ENCODE results near the gene RASGEF1B. TPM values are rescaled to one million over a fixed set of nuclear protein-coding genes. Genes with fewer than 3 reads are reported as not detected.

Gene RASGEF1B
- total and polyA plus RNA-seq, 2 of the 4 experiments (the other 2 are of a cell fraction) = 0.09 to 0.36 TPM

DNA sequence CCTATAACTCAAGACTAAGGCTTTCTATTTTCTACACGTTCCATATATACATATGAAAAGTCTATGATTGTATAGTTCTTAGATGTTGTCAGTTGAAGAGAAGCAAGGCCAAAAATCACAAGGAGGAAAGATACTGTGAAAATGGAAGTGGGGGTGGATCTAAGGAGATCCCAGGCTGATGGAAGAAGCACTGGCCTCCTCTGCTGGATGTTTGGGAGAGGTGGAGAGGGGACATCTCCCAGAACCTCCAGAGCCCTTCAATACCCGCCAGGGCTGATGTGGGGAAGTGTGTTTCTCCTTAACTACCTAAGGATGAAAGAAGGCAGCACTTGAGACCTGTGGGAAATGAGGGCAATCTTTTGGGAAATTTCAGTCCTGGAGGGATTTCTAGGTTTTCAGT lies 67.4 kb downstream of the RASGEF1B start:
- H2AK5ac ChIP-seq (ENCODE audit: low read depth, low read length) = no peak overlapping the region

More for the DNA sequence above, 67.4 kb downstream of the RASGEF1B start:
- no peak overlapping the region for H2AFZ ChIP-seq (replicated peaks; ENCODE audit: low read length, poor library complexity)
- peak; percentile 50; the same call in 1 of the 2 replicates for ATAC-seq (ENCODE audit: low read depth)
- H3K27me3 ChIP-seq (ENCODE audit: control insufficient read depth, insufficient read depth, low read length) = no peaks in the 10 kb centered on the region; the same call in 1 of the 2 replicates
- ChIA-PET CTCF (interaction anchor here (1.1 kb wide), 1 partner anchor 11 kb away, joined by 3 read pairs; no protein-coding TSS in a partner anchor), POLR2A (ENCODE audit: unreplicated experiment) (no interaction called here)
- H3K36me3 ChIP-seq (ENCODE audit: control insufficient read depth, insufficient read depth, low read length) = no peaks in the 10 kb centered on the region
- H3K4ac ChIP-seq (ENCODE audit: low read depth, low read length) = no peak overlapping the region
- H3K18ac ChIP-seq (ENCODE audit: low read depth, low read length) = no peak overlapping the region
- no peaks in the 10 kb centered on the region for H3K4me1 ChIP-seq (ENCODE audit: control insufficient read depth, insufficient read depth, low read length)
- in situ Hi-C loops (cut with MboI; ENCODE audit: low sequenced_read_pairs) = loop anchor here (10.0 kb wide), 2 partner anchors 441 to 801 kb away; no protein-coding TSS in a partner anchor
- no peak overlapping the region for H3K9ac ChIP-seq (ENCODE audit: low read depth, low read length)
- H3K27ac ChIP-seq (ENCODE audit: insufficient read depth, low read length) = no peak overlapping the region
- dilution Hi-C loops (cut with HindIII; ENCODE audit: low sequenced_read_pairs, unreplicated experiment) = loop anchor here (25.0 kb wide), 1 partner anchor 433 kb away; no protein-coding TSS in a partner anchor
- no peak overlapping the region for H3K4me2 ChIP-seq (ENCODE audit: low read depth, low read length)
- no peak overlapping the region for H4K8ac ChIP-seq (ENCODE audit: low read depth in 2 of 2, low read length in 2 of 2)
- H4K91ac ChIP-seq (ENCODE audit: insufficient read depth, low read depth, low read length) = no peak overlapping the region
- H3K79me1 ChIP-seq (ENCODE audit: low read depth in 1 of 2, low read length in 2 of 2) = no peaks in the 10 kb centered on the region
- H2BK20ac ChIP-seq (ENCODE audit: low read depth, low read length) = no peak overlapping the region
- no peaks in the 10 kb centered on the region for H3K9me3 ChIP-seq (ENCODE audit: control insufficient read depth, insufficient read depth, low read length)
- no peak overlapping the region for H4K5ac ChIP-seq (ENCODE audit: low read depth, low read length)
- no peak overlapping the region for H3K56ac ChIP-seq (ENCODE audit: extremely low read depth, insufficient read depth, low read length)
- H3K9me1 ChIP-seq (ENCODE audit: insufficient read depth, low read length) = no peaks in the 10 kb centered on the region
- H4K20me1 ChIP-seq (ENCODE audit: insufficient read depth, low read length) = no peaks in the 10 kb centered on the region
- no peak for TF ChIP-seq POLR2A (IDR thresholded peaks at IDR 0.05; ENCODE audit: low read depth, low read length)
- TF ChIP-seq RFX5 (IDR thresholded peaks at IDR 0.05; ENCODE audit: low read depth, low read length) = no peak
- no peak for TF ChIP-seq MXI1 (IDR thresholded peaks at IDR 0.05; ENCODE audit: borderline replicate concordance, low read depth, low read length)
- TF ChIP-seq, protein P1, sequence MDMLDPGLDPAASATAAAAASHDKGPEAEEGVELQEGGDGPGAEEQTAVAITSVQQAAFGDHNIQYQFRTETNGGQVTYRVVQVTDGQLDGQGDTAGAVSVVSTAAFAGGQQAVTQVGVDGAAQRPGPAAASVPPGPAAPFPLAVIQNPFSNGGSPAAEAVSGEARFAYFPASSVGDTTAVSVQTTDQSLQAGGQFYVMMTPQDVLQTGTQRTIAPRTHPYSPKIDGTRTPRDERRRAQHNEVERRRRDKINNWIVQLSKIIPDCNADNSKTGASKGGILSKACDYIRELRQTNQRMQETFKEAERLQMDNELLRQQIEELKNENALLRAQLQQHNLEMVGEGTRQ (IDR thresholded peaks at IDR 0.05; ENCODE audit: low read depth, low read length) = no peak
- no peak for TF ChIP-seq FOS (IDR thresholded peaks at IDR 0.05; ENCODE audit: low read depth, low read length)
- peak; percentile 42; the same call in 1 of the 2 replicates for TF ChIP-seq RAD21 (IDR thresholded peaks at IDR 0.05; ENCODE audit: low read length)
- TF ChIP-seq, protein P2, sequence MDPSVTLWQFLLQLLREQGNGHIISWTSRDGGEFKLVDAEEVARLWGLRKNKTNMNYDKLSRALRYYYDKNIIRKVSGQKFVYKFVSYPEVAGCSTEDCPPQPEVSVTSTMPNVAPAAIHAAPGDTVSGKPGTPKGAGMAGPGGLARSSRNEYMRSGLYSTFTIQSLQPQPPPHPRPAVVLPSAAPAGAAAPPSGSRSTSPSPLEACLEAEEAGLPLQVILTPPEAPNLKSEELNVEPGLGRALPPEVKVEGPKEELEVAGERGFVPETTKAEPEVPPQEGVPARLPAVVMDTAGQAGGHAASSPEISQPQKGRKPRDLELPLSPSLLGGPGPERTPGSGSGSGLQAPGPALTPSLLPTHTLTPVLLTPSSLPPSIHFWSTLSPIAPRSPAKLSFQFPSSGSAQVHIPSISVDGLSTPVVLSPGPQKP (IDR thresholded peaks at IDR 0.05; ENCODE audit: borderline replicate concordance, low read depth, low read length) = no peak
- no peak for TF ChIP-seq MAZ (IDR thresholded peaks at IDR 0.05; ENCODE audit: borderline replicate concordance, low read depth, low read length)
- no peak for TF ChIP-seq CEBPB (IDR thresholded peaks at IDR 0.05; ENCODE audit: low read depth, low read length)
- no peak for TF ChIP-seq BHLHE40 (IDR thresholded peaks at IDR 0.05; ENCODE audit: low read depth, low read length)
- TF ChIP-seq MAFK (IDR thresholded peaks at IDR 0.05; ENCODE audit: low read depth, low read length) = no peak
- TF ChIP-seq, protein P3, sequence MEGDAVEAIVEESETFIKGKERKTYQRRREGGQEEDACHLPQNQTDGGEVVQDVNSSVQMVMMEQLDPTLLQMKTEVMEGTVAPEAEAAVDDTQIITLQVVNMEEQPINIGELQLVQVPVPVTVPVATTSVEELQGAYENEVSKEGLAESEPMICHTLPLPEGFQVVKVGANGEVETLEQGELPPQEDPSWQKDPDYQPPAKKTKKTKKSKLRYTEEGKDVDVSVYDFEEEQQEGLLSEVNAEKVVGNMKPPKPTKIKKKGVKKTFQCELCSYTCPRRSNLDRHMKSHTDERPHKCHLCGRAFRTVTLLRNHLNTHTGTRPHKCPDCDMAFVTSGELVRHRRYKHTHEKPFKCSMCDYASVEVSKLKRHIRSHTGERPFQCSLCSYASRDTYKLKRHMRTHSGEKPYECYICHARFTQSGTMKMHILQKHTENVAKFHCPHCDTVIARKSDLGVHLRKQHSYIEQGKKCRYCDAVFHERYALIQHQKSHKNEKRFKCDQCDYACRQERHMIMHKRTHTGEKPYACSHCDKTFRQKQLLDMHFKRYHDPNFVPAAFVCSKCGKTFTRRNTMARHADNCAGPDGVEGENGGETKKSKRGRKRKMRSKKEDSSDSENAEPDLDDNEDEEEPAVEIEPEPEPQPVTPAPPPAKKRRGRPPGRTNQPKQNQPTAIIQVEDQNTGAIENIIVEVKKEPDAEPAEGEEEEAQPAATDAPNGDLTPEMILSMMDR (conservative IDR thresholded peaks at IDR 0.05; ENCODE audit: low read depth, low read length) = peak; percentile 31; the same call in 1 of the 2 replicates
- 0 out of 2 replicates have a peak, but pooled peaks have one; percentile 14 for TF ChIP-seq SMC3 (IDR thresholded peaks at IDR 0.05; ENCODE audit: low read depth, low read length)
- TF ChIP-seq RCOR1 (IDR thresholded peaks at IDR 0.05; ENCODE audit: insufficient replicate concordance, low read length) = no peak
- TF ChIP-seq CHD1 (IDR thresholded peaks at IDR 0.05; ENCODE audit: low read depth, low read length) = no peak
- no peak for TF ChIP-seq NFE2L2 (IDR thresholded peaks at IDR 0.05; ENCODE audit: low read depth, low read length)
- H2BK5ac ChIP-seq (ENCODE audit: low read depth, low read length, poor library complexity, severe bottlenecking) = no peak overlapping the region
- H3K23ac ChIP-seq (ENCODE audit: low read depth, low read length) = no peak overlapping the region
- no peak overlapping the region for H3K4me3 ChIP-seq (ENCODE audit: insufficient read depth, low read depth, low read length)
- DNase-seq = peak; percentile 5
- no peak overlapping the region for H2BK15ac ChIP-seq (ENCODE audit: low read depth, low read length)
- no peak overlapping the region for H2AK9ac ChIP-seq (replicated peaks; ENCODE audit: low read depth, low read length, poor library complexity)
- intact Hi-C loops (cut with micrococcal nuclease) = loop anchor here (1.0 kb wide), 1 partner anchor 335 kb away; no protein-coding TSS in a partner anchor
- no peak overlapping the region for H3K14ac ChIP-seq (replicated peaks; ENCODE audit: low read depth, low read length)
- H2BK120ac ChIP-seq (ENCODE audit: low read depth, low read length) = no peak overlapping the region
- WGBS, 2 experiments (ENCODE audit: extremely low coverage in 2 of 2, insufficient read length in 1 of 2) = no CpG with 5 or more reads among the region's 2 CpGs
- no TSS peak for BruUV-seq (replicated peaks)

Data from IMR-90 (cell line).